Stimulated activated CD8-positive, alpha-beta memory T cell treated with anti-CD3 and anti-CD28 coated beads, Interleukin-7, amount 100 ng/mL, for 4 hours (primary cell): Measurements from ENCODE around the gene IST1.

Experiments
- DNase-seq, 2 donors: peaks; one replicate each; pipeline ENCODE4 v3.0.0-alpha.2; 2020; ENCODE audit warnings: low read depth in 2 of 2

The IST1 gene

GRCh38 chr16:71963125-71963875 is 68.0 kb downstream of the IST1 start:
- no peak for DNase-seq

GRCh38 chr16:71965223-71965622 is 69.9 kb downstream of the IST1 start:
- DNase-seq: no peak

GRCh38 chr16:71966932-71967331 is 71.6 kb downstream of the IST1 start:
- no peak for DNase-seq

GRCh38 chr16:71969353-71969752 is 74.0 kb downstream of the IST1 start:
- no peak for DNase-seq

- no peak for DNase-seq
Measured at GRCh38 chr16:71971571-71971970, 76.2 kb downstream of the IST1 start.

GRCh38 chr16:71972356-71972755 is 77.0 kb downstream of the IST1 start:
- no peak for DNase-seq

GRCh38 chr16:71973001-71973400 is 77.7 kb downstream of the IST1 start:
- DNase-seq: no peak

- DNase-seq: no peak
Measured at GRCh38 chr16:71974068-71974818, 78.9 kb downstream of the IST1 start.
